ENCODE results near the gene GRIFIN. TPM values are rescaled to one million over a fixed set of nuclear protein-coding genes. Genes with fewer than 3 reads are reported as not detected.

GRIFIN gene
- total RNA-seq, 1 donor from 2014 or later, result not detected

DNA sequence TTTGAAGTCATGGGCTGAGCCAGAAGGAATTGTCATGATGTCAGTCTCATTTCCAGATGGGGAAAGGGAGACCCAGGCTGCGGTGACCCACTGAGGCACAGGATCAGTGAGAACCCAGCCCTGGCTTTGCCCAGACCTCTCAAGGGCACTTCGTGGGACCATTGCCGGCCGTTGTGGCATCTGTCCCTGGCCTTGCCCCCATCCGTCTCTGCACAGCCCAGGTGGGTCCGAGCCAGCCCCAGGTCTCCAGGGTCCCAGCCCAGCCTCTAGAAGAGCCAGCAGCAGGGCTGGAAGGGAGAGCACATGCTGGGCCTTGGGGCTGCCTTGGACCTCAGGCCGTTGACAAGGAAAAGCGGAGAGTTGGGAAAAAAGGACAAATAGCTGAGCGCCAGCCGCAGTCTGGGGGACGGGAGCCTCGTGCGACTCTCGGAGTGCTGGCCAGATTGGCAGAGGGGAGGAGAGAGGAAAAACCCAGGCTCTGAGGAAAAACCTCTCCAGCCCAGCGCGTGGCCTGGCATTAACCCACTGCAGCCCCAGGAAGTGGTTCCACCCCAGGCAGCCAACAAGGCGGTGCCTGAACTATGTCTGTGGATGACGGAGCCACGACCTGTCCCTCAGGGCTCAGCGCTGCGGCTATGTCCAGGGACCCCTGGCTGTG is 30.2 kb downstream of the GRIFIN start:
- H3K4me3 Mint-ChIP-seq (ENCODE audit: unreplicated experiment), result no peak overlapping the region
- H3K27ac Mint-ChIP-seq (ENCODE audit: unreplicated experiment), result no peak overlapping the region
- H3K27me3 Mint-ChIP-seq (ENCODE audit: unreplicated experiment), result no peaks in the 10 kb centered on the region
- peaks cover 11% of the 10 kb centered on the region for H3K4me1 Mint-ChIP-seq (ENCODE audit: unreplicated experiment)
- DNase-seq (ENCODE audit: extremely low spot score, unreplicated experiment), result no peak
- H3K36me3 Mint-ChIP-seq (ENCODE audit: unreplicated experiment), result peaks cover 4% of the 10 kb centered on the region
- TF ChIP-seq, protein P1, sequence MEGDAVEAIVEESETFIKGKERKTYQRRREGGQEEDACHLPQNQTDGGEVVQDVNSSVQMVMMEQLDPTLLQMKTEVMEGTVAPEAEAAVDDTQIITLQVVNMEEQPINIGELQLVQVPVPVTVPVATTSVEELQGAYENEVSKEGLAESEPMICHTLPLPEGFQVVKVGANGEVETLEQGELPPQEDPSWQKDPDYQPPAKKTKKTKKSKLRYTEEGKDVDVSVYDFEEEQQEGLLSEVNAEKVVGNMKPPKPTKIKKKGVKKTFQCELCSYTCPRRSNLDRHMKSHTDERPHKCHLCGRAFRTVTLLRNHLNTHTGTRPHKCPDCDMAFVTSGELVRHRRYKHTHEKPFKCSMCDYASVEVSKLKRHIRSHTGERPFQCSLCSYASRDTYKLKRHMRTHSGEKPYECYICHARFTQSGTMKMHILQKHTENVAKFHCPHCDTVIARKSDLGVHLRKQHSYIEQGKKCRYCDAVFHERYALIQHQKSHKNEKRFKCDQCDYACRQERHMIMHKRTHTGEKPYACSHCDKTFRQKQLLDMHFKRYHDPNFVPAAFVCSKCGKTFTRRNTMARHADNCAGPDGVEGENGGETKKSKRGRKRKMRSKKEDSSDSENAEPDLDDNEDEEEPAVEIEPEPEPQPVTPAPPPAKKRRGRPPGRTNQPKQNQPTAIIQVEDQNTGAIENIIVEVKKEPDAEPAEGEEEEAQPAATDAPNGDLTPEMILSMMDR (IDR thresholded peaks at IDR 0.05), result no peak
- H3K9me3 Mint-ChIP-seq (ENCODE audit: unreplicated experiment), result no peaks in the 10 kb centered on the region

DNA sequence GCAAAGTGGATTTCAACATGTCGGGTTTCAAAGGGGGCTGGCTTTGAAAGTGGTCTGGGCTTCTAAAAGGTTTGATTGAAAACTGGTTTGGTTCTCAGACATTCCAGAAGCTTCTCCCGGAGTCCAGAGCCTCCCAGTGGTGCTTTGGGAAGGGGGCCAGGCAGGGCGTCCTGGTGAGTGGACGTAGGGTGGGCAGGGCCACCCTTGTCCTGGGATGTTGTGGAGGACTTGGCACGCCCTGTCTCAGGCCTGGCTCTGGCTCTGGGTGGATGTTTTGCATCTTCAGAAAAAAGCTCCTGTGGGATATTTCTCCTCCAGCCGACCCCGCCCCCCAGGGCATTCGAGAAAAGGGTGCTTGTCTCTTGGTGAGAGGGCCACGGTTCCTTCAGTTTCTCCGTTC is 31.2 kb downstream of the GRIFIN start:
- no peak for DNase-seq (ENCODE audit: extremely low spot score, unreplicated experiment)
- H3K27me3 Mint-ChIP-seq (ENCODE audit: unreplicated experiment), result no peaks in the 10 kb centered on the region
- TF ChIP-seq, protein P1 (IDR thresholded peaks at IDR 0.05), result no peak
- no peaks in the 10 kb centered on the region for H3K9me3 Mint-ChIP-seq (ENCODE audit: unreplicated experiment)
- H3K4me3 Mint-ChIP-seq (ENCODE audit: unreplicated experiment), result no peak overlapping the region
- peaks cover 4% of the 10 kb centered on the region for H3K36me3 Mint-ChIP-seq (ENCODE audit: unreplicated experiment)
- no peak overlapping the region for H3K27ac Mint-ChIP-seq (ENCODE audit: unreplicated experiment)
- peaks cover 11% of the 10 kb centered on the region for H3K4me1 Mint-ChIP-seq (ENCODE audit: unreplicated experiment)

DNA sequence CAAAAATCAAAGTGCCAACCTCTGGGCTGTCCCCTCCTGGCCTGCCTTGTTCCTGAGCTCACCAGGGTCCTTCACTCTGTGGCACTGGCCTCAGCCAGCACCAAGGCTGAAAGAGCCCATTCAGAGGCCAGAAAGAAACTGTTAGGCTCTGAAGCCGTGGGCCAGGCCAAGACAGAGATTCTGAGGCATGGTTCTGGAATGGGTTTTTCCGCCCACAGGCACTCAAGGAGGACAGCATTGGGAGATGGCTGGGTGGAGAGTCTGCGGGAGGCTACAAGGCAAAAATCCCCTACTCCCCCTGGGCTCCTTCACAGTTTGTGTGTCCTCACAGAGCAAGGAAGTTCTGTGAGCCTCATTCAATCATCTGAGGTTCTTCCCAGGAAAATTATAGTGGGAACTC is 31.7 kb downstream of the GRIFIN start:
- no peak for DNase-seq (ENCODE audit: extremely low spot score, unreplicated experiment)
- TF ChIP-seq, protein P1 (IDR thresholded peaks at IDR 0.05), result no peak
- no peaks in the 10 kb centered on the region for H3K27me3 Mint-ChIP-seq (ENCODE audit: unreplicated experiment)
- peaks cover 9% of the 10 kb centered on the region for H3K4me1 Mint-ChIP-seq (ENCODE audit: unreplicated experiment)
- peak overlapping the region; percentile 47 for H3K27ac Mint-ChIP-seq (ENCODE audit: unreplicated experiment)
- no peaks in the 10 kb centered on the region for H3K9me3 Mint-ChIP-seq (ENCODE audit: unreplicated experiment)
- peaks cover 4% of the 10 kb centered on the region for H3K36me3 Mint-ChIP-seq (ENCODE audit: unreplicated experiment)
- no peak overlapping the region for H3K4me3 Mint-ChIP-seq (ENCODE audit: unreplicated experiment)

DNA sequence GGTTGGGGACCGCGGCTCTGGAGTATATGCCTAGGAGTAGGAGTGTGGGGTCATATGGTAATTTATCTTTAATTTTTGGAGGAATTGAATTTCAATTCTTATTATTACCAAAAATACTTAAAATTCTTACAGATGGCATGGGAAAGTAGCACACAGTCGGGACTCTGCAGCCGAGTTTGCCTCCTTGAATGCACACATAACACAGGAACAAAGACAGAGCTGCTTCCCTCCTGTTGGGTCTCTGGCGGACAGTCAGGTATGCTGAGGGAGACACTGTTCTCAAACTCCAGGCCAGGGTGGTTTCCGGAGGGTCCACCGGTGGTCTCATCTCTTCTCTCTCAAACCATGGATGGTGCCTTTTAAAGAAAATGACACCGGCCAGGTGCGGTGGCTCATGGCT is 32.7 kb downstream of the GRIFIN start:
- H3K4me1 Mint-ChIP-seq (ENCODE audit: unreplicated experiment), result peaks cover 12% of the 10 kb centered on the region
- H3K4me3 Mint-ChIP-seq (ENCODE audit: unreplicated experiment), result no peak overlapping the region
- peaks cover 9% of the 10 kb centered on the region for H3K36me3 Mint-ChIP-seq (ENCODE audit: unreplicated experiment)
- H3K27ac Mint-ChIP-seq (ENCODE audit: unreplicated experiment), result no peak overlapping the region
- H3K27me3 Mint-ChIP-seq (ENCODE audit: unreplicated experiment), result no peaks in the 10 kb centered on the region
- H3K9me3 Mint-ChIP-seq (ENCODE audit: unreplicated experiment), result no peaks in the 10 kb centered on the region
- TF ChIP-seq, protein P1 (IDR thresholded peaks at IDR 0.05), result no peak
- no peak for DNase-seq (ENCODE audit: extremely low spot score, unreplicated experiment)

DNA sequence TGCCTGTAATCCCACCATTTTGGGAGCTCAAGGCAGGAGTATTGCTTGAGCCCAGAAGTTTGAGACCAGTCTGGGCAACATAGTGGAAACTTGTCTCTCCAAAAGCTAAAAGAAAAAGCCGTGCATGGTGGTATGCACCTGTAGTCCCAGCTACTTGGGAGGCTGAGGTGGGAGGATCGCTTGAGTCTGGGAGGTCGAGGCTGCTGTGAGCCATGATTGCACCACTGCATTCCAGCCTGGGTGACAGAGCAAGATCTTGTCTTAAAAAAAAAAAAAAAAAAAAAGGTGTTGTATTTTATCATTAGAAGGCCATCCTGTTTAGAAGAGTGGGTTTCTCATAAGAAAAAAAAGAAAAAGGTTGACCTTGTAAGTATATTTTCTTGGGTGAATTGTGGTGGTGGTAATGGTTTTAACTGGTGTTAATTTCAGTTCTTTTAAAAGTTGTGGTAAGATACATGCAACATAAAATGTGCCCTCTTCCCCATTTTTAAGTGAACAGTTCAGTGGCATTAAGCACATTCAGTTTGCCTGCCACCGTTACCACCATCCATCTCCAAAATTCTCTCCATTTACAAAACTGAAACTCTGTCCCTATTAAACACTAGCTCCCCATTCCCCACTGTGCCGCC is 34.7 kb downstream of the GRIFIN start:
- Mint-ChIP-seq H3K9me3 (ENCODE audit: unreplicated experiment) (no peaks in the 10 kb centered on the region), H3K4me3 (ENCODE audit: unreplicated experiment) (no peak overlapping the region), H3K27ac (ENCODE audit: unreplicated experiment) (no peak overlapping the region)

More for the DNA sequence above, 34.7 kb downstream of the GRIFIN start:
- H3K36me3 Mint-ChIP-seq (ENCODE audit: unreplicated experiment), result peaks cover 12% of the 10 kb centered on the region
- DNase-seq (ENCODE audit: extremely low spot score, unreplicated experiment), result no peak
- no peaks in the 10 kb centered on the region for H3K27me3 Mint-ChIP-seq (ENCODE audit: unreplicated experiment)
- H3K4me1 Mint-ChIP-seq (ENCODE audit: unreplicated experiment), result peaks cover 25% of the 10 kb centered on the region
- TF ChIP-seq, protein P1 (IDR thresholded peaks at IDR 0.05), result no peak

Measured in osteocyte (in vitro differentiated cells).